NB4 (cell line): ENCODE measurements around the gene SOWAHB.

ENCODE experiments used
- DNase-seq: peaks from one replicate; pipeline ENCODE4 v3.0.0; 2010; ENCODE audit warnings: low read depth
- H3K4me3 ChIP-seq: one replicate; pipeline ENCODE4 v1.5.1; 2011; ENCODE audit warnings: mild to moderate bottlenecking, low read depth, low read length, moderate library complexity
- CTCF ChIP-seq: IDR thresholded peaks from one replicate; pipeline ENCODE4 v1.5.1; 2012; ENCODE audit warnings: low read depth, low read length
- MAX ChIP-seq: IDR thresholded peaks from 2 replicates; pipeline ENCODE4 v1.6.1; 2011; ENCODE audit warnings: low read depth, low read length
- MYC ChIP-seq: IDR thresholded peaks from 2 replicates; pipeline ENCODE4 v1.6.1; 2011; ENCODE audit warnings: low read depth, low read length
- POLR2A ChIP-seq: IDR thresholded peaks from 2 replicates; pipeline ENCODE4 v1.6.1; 2011; ENCODE audit warnings: mild to moderate bottlenecking; ENCODE audit not compliant: insufficient read length; ENCODE audit errors: extremely low read depth

SOWAHB gene

GRCh38 chr4:76898949-76899645 is 1.2 kb upstream of the SOWAHB start:
- TF ChIP-seq MAX (no peak), POLR2A (no peak), MYC (no peak), CTCF (no peak)
- no peak overlapping the region for H3K4me3 ChIP-seq

GRCh38 chr4:76898385-76898692 is 395 bp upstream of the SOWAHB start:
- no peak for TF ChIP-seq POLR2A
- no peak for TF ChIP-seq MAX
- TF ChIP-seq MYC: no peak
- no peak for TF ChIP-seq CTCF
- H3K4me3 ChIP-seq: no peak overlapping the region
- DNase-seq: no peak

More at GRCh38 chr4:76898949-76899645, 1.2 kb upstream of the SOWAHB start:
- no peak for DNase-seq

GRCh38 chr4:76896614-76897535 is 1.1 kb downstream of the SOWAHB start:
- TF ChIP-seq CTCF (no peak), MYC (no peak), POLR2A (no peak), MAX (no peak)
- H3K4me3 ChIP-seq: no peak overlapping the region
- no peak for DNase-seq

- TF ChIP-seq CTCF: no peak
- no peak for TF ChIP-seq MYC
- TF ChIP-seq POLR2A: no peak
- TF ChIP-seq MAX: no peak
- H3K4me3 ChIP-seq: no peak overlapping the region
- DNase-seq: no peak
Measured at GRCh38 chr4:76896048-76896447, 1.9 kb downstream of the SOWAHB start.

- no peak for DNase-seq
- H3K4me3 ChIP-seq: no peak overlapping the region
- no peak for TF ChIP-seq CTCF
- TF ChIP-seq MYC: no peak
- TF ChIP-seq MAX: no peak
- TF ChIP-seq POLR2A: no peak
Measured at GRCh38 chr4:76895619-76896018, 2.3 kb downstream of the SOWAHB start.
